ENCODE measurements around the gene KIRREL1. TPM values are rescaled to one million over a fixed set of nuclear protein-coding genes. Genes with fewer than 3 reads are reported as not detected.

The KIRREL1 gene
- total RNA-seq, 2 experiments from 2014 or later = not detected

GRCh38 chr1:158027508-158027907, 34.1 kb downstream of the KIRREL1 start:
- H3K27ac Mint-ChIP-seq = no peak overlapping the region
- no peaks in the 10 kb centered on the region for H3K4me1 Mint-ChIP-seq (ENCODE audit: low read depth)
- no peaks in the 10 kb centered on the region for H3K36me3 Mint-ChIP-seq (ENCODE audit: low read depth)
- no peak for ATAC-seq (ENCODE audit: poor library complexity)
- peaks cover 7% of the 10 kb centered on the region for H3K27me3 Mint-ChIP-seq
- no peaks in the 10 kb centered on the region for H3K36me3 ChIP-seq (ENCODE audit: insufficient read depth, low read length)
- H3K9me3 ChIP-seq (ENCODE audit: control insufficient read depth in 1 of 2, insufficient read depth in 1 of 2, low read length in 2 of 2) = no peaks in the 10 kb centered on the region
- ChIA-PET CTCF (no interaction called here), POLR2A (no interaction called here)
- no peaks in the 10 kb centered on the region for H3K27me3 ChIP-seq (ENCODE audit: control insufficient read depth in 1 of 2, insufficient read depth in 2 of 2, low read length in 2 of 2)
- H3K4me1 ChIP-seq (ENCODE audit: insufficient read depth, low read length) = no peaks in the 10 kb centered on the region
- no peak for TF ChIP-seq CTCF (IDR thresholded peaks at IDR 0.05)
- intact Hi-C loops (cut with DNase I, micrococcal nuclease) = no loop called here
- H3K27ac ChIP-seq (ENCODE audit: low read depth in 1 of 2, low read length in 2 of 2) = no peak overlapping the region
- H3K4me3 Mint-ChIP-seq = no peak overlapping the region
- H3K4me3 ChIP-seq (ENCODE audit: low read length) = no peak overlapping the region
- no peaks in the 10 kb centered on the region for H3K9me3 Mint-ChIP-seq
- no peak for DNase-seq

- CTCF ChIA-PET = no interaction called here
- ATAC-seq (ENCODE audit: poor library complexity) (no peak), DNase-seq (no peak)
- Mint-ChIP-seq H3K27ac (no peak overlapping the region), H3K9me3 (no peaks in the 10 kb centered on the region), H3K27me3 (no peaks in the 10 kb centered on the region), H3K4me1 (ENCODE audit: low read depth) (no peaks in the 10 kb centered on the region), H3K36me3 (ENCODE audit: low read depth) (no peaks in the 10 kb centered on the region), H3K4me3 (no peak overlapping the region)
- intact Hi-C loops (cut with DNase I, micrococcal nuclease) = no loop called here
- no peaks in the 10 kb centered on the region for H3K9me3 ChIP-seq (ENCODE audit: control insufficient read depth in 1 of 2, insufficient read depth in 1 of 2, low read length in 2 of 2)
- H3K27me3 ChIP-seq (ENCODE audit: control insufficient read depth in 1 of 2, insufficient read depth in 2 of 2, low read length in 2 of 2) = no peaks in the 10 kb centered on the region
- no peaks in the 10 kb centered on the region for H3K36me3 ChIP-seq (ENCODE audit: insufficient read depth, low read length)
- no peak overlapping the region for H3K27ac ChIP-seq (ENCODE audit: low read depth in 1 of 2, low read length in 2 of 2)
- TF ChIP-seq CTCF (IDR thresholded peaks at IDR 0.05) = no peak
- POLR2A ChIA-PET = no interaction called here
- no peaks in the 10 kb centered on the region for H3K4me1 ChIP-seq (ENCODE audit: insufficient read depth, low read length)
- no peak overlapping the region for H3K4me3 ChIP-seq (ENCODE audit: low read length)
Observed at GRCh38 chr1:158028969-158029368, 35.5 kb downstream of the KIRREL1 start.

GRCh38 chr1:158035014-158035413, 41.6 kb downstream of the KIRREL1 start:
- no peaks in the 10 kb centered on the region for H3K9me3 ChIP-seq (ENCODE audit: control insufficient read depth in 1 of 2, insufficient read depth in 1 of 2, low read length in 2 of 2)
- no peaks in the 10 kb centered on the region for H3K36me3 Mint-ChIP-seq (ENCODE audit: low read depth)
- H3K27me3 ChIP-seq (ENCODE audit: control insufficient read depth in 1 of 2, insufficient read depth in 2 of 2, low read length in 2 of 2) = peaks cover 0 to 4% of the 10 kb centered on the region in 2 experiments
- no peak overlapping the region for H3K27ac ChIP-seq (ENCODE audit: low read depth in 1 of 2, low read length in 2 of 2)
- POLR2A ChIA-PET = interaction anchor here (0.8 kb wide), 1 partner anchor 790 kb away, joined by 3 read pairs; no protein-coding TSS in a partner anchor
- H3K4me3 ChIP-seq (ENCODE audit: low read length) = no peak overlapping the region
- no peaks in the 10 kb centered on the region for H3K4me1 Mint-ChIP-seq (ENCODE audit: low read depth)
- H3K27me3 Mint-ChIP-seq = peaks cover 8% of the 10 kb centered on the region
- intact Hi-C loops (cut with DNase I, micrococcal nuclease) = no loop called here
- no peak for TF ChIP-seq CTCF (IDR thresholded peaks at IDR 0.05)
- CTCF ChIA-PET = interaction anchor here (1.0 kb wide), 1 partner anchor 189 kb away, joined by 7 read pairs; no protein-coding TSS in a partner anchor
- no peaks in the 10 kb centered on the region for H3K36me3 ChIP-seq (ENCODE audit: insufficient read depth, low read length)
- no peak overlapping the region for H3K4me3 Mint-ChIP-seq
- DNase-seq (no peak), ATAC-seq (ENCODE audit: poor library complexity) (no peak)
- no peaks in the 10 kb centered on the region for H3K9me3 Mint-ChIP-seq
- no peaks in the 10 kb centered on the region for H3K4me1 ChIP-seq (ENCODE audit: insufficient read depth, low read length)
- H3K27ac Mint-ChIP-seq = no peak overlapping the region
